Stimulated activated CD4-positive, alpha-beta T cell treated with anti-CD3 and anti-CD28 coated beads, Interleukin-2, amount 100 ng/mL, for 24 hours (primary cell): ENCODE results near the gene TTC31.

Experiments
- DNase-seq, 2 donors: peaks; one replicate each; pipeline ENCODE4 v3.0.0-alpha.2; 2020

The TTC31 gene

DNA sequence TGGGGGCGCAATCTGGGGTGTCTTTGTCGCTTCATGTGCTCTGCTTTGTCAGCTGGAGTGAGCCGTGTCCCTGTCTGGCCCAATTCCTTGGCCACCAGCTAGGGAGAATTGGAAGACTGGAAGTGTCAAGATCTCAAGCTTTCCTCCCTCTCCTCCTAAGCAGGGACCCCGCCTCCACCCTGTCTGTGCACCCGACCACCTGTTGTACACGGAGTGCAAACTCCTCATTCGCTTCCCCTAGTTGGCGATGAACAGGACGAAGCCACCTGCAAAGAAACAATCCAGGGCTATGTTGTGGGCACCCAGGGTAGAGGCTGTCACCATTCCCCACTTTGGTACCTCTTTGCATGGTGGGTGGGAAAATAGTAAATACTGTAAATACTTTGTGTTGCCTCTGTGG is 44.9 kb downstream of the TTC31 start:
- DNase-seq = no peak

DNA sequence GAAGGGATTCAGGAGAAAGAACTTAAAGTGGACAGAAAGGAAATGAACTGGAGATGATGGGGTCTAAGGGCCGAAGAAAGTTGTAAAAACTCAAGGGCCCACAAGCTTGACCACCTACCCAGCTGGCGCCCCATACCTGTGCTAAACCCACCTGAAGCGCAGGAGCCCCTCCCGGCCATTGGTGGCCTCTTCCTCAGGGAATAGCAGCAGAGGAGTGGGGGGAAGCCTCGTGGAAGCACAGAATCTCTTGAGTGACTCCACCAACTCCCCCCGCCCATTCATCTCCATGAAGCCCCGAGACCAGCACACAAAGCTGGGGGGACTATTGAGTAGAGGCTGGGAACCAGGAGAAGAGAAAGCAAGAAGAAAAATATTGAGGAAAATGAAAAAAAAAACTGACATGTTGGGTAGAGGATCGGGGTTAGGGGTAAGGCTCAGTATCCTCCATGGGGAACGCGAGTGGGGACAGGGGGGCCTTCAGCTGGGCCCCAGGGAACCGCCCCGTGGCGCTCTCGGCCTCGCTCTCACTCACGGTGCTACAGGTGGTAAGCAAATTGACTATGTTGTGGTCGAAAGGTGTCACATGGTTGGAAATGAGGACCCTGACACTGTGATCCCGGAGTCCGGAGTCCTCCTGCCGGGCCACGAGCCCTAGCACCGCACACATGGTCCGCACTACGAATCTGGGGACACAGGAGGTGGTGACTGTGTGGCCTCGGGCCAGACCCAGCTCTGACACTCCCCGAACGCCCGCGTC is 45.9 kb downstream of the TTC31 start:
- DNase-seq = no peak

DNA sequence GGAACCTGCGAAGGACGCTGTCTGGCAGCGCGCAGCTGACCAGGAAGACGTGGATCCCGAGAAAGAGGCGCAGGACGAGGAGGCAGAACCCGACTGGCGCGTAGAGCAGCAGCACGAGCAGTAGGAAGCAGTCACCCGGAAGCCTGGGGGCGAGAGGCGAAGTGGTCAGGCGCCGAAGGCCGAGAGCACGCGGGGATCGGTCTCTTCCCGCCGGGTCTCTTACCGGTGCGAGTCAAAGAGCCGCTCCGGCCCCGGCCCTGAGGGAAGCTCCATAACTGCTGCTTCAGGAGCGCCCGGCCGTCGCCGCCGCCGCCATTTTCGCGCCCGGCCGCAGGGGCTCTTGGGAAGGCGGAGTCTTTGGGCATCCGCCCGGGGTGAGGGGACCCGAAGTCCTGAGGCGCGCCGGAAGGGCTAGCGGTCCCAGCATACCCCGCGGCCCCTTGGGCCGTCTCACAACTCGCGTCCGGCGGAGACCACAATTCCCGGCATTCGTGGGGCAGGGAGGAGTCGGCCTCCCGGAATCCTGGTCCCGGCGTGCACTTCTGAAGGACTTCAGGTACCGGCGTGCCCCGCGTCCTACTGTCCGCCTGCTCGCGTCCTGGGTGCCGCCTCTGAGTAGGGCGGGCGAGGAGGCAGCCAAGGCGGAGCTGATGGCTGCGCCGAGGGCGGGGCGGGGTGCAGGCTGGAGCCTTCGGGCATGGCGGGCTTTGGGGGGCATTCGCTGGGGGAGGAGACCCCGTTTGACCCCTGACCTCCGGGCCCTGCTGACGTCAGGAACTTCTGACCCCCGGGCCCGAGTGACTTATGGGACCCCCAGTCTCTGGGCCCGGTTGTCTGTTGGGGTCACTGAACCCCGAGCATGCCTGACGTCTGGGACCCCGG is 46.7 kb downstream of the TTC31 start, which contains the start of the genes AUP1 and HTRA2:
AUP1 (minus strand) TSS at position 350 of the 882 bp plus-strand sequence; CDS start at position 273, 77 bp downstream.
HTRA2 (plus strand) TSS at position 577 of the 882 bp plus-strand sequence; CDS start at position 651, 74 bp downstream.
- peak; percentile 92 to 95 for DNase-seq

DNA sequence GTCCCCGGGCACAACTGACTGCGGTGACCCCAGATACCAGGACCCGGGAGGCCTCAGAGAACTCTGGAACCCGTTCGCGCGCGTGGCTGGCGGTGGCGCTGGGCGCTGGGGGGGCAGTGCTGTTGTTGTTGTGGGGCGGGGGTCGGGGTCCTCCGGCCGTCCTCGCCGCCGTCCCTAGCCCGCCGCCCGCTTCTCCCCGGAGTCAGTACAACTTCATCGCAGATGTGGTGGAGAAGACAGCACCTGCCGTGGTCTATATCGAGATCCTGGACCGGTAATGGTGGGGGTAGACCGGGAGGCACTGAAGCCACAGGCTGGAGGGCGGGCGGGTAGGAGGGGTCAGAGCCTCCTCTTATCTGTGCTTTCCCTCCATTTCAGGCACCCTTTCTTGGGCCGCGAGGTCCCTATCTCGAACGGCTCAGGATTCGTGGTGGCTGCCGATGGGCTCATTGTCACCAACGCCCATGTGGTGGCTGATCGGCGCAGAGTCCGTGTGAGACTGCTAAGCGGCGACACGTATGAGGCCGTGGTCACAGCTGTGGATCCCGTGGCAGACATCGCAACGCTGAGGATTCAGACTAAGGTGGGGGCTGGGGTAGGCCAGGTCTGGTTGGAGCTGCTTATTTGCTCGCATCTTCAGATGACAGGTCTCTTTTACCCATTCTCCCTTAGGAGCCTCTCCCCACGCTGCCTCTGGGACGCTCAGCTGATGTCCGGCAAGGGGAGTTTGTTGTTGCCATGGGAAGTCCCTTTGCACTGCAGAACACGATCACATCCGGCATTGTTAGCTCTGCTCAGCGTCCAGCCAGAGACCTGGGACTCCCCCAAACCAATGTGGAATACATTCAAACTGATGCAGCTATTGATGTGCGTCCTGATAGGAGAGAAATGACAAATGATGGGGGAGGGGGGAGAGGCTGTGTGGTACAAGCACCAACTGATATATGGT is 47.6 kb downstream of the TTC31 start:
- peak; percentile 49 to 53 for DNase-seq

DNA sequence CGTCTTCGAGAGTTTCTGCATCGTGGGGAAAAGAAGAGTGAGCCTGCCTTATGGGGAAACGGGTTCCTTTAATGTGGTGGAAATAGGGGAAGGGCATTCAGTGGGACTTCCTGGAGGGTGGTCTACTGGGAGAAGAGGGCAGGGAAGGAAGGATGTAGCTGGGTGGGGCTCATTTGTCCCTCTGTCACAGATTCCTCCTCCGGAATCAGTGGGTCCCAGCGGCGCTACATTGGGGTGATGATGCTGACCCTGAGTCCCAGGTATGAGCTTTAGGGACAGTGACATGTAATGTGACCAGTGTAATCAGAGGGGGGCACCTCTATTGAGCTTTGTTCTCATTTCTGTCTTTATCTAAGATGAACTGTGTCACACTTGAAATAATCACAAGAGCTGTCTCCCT is 48.8 kb downstream of the TTC31 start:
- no peak for DNase-seq

DNA sequence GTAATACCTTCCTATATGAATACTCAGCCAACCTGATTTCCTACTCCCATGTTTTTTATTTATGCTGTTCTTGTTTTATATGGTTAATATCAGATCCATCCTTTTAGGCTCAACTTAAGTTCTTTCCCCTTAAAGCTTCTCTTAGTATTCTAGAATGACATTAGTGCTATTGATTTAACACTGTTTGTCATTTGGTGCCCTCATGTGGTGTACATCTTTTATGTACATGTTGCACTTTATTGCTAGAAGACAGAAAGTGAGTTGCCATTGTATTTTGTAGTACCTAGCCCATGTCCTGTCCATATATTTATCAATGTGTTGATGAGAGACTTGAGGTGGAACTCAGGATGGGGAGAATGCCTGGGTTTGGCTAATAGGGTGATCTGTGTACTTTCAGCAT is 49.3 kb downstream of the TTC31 start:
- DNase-seq = no peak

DNA sequence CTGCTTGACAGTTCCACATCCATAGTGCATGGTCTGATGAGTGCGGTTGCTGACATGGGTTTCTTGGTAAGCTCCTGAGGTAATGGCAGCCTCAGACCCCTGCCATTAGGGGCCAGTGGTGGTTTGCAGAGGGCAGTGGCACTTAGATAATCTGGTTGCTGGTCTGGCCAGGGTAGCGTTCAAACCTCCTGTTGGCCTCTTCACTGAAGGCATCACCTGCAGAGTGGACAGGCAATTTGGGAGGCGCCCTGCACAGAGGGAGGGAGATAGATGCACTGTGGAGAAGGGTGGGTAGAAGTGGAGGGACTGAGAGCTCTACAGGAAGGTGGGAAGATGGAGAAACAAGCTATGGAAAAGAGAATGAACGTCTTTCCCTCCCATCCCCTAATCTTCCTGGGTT is 50.6 kb downstream of the TTC31 start:
- DNase-seq = no peak

DNA sequence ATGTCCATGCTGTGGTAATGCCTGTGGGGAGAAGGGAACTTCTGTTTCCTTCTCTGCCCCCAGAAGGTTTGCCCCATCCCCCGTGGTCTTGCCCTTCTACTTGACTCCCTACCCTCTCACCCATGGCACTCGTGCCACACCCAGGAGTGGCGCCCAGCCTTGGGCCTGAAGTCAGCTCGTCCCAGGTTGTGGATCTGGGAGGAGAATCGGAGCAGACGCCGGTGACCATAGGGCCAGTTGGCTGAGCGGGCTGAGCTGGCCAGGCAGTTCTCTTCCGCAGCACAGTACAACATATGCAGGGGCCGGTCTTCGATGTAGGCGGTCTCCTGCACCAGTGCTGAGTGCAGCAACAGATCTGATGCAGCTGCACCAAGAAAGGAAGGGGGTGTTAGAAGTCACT is 51.5 kb downstream of the TTC31 start:
- no peak for DNase-seq

DNA sequence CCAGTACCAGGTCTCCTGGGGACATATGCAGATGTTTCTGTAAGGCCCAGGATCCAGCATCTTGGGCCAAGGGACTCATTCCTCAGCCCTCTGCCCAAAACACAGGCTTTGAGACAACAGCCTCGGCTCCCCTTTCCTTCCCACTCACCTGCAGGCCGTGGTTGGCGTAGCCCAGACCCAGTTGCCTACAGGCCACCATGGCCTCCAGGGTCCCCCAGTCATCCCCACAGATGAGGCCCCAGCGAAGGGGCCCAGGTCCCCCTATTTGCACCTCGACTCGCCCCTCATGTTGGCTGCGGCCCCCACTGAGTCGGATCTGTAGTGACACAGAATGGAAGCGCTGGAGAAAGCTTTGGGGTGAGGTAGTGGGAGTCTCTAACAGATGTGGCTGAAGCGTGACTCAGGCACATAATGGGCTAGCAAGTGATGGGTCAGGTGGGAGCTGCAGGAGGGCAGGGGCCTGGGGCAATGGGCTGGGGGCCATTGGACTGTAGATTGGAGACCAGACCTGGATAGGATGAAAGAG is 52.6 kb downstream of the TTC31 start:
- DNase-seq = no peak

DNA sequence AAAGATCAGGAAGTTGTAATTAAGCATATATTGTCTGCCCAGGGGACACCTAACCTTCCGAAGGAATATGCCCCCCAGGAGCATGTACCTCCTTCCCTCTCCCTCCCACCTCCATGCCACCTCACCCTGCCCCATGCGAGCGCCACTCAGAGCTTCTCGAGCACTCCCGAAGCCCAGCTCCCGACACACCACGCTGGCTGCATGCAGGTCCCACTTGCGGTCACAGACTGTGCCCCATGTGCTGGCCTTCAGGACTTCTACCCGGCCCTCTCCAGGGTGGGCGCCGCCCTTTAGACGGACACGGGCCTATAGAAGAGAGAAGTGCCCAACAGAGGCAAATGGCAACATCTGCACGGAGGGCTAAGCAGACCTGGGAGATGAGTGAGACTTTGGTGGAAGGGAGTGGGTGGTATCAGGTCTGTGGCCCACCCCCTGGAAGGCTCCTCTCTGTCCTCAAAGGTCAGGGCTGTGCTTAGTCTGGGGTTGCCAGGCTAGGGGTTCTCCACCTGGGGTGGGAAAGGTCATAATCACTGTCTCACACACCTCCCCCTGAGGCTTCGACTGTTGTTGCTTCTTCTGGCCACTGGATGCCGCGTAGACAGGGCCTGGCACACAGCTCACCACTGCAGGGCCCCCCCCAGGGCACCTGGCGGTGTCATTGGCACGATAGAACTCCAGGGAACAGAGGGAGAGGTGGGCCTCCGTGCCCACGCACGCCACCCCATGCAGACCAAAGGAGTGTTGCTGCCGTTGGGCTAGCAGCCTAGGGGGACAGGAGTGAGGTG is 53.5 kb downstream of the TTC31 start:
- DNase-seq = no peak

DNA sequence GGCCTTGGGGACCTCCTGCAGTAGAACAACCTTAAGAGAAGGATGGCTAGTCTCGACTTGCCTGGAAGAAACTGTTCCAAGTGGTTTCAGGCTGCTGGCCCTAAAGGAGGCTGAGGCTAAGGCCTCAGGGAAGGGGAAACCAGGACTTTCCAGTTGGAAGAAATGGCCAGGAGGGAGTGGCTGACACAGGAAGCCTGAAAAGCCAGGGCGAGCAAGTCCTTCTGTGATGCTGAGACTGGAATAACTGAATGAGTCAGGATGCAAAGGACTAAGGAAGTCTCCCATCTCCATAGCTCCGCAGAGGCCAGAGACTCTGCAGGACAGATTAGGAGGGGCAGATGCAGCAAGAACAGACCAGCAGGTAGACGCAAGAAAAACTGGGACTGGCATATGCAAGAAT is 54.3 kb downstream of the TTC31 start:
- no peak for DNase-seq

DNA sequence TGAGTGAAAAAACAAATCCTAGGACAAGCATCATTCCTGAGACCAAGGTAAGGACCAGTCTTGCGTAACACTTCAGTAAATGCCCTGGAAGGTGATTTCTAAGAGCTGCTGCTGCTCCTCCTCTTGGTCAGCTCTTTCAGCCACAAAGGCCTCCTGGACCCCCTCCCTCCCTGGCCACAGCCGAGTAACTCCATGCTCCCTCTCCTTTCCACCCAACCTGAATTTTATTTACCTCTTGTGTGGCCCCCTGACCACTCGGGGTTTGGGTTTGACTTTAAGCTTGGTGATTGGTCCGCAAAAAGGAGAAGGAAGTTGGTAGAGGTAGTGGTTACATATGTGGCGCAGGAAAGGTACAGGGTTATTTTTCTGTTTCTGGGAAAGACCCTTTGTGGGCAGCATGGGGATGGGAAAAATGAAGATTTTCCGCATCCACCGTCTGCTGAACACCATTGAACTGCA is 56.0 kb downstream of the TTC31 start:
- DNase-seq = no peak

DNA sequence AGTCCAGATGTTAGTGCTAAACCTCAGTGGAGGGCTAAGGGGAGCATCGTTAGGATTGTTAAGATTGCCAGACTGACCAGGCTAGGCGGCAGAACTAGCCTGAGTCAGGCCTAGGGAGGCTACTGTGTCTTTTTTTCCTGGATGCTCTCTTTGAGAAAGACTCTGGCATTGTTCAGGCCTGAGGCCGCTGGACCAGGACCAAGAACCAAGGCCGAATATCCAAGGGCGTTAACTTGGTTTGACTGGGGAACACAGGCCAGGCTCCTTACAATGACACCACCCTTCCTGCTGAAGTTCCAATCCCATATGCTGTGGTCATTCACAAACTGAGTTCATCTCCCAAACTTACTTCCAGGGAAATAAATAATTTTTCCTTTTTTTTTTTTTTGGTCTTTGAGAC is 57.4 kb downstream of the TTC31 start:
- no peak for DNase-seq

DNA sequence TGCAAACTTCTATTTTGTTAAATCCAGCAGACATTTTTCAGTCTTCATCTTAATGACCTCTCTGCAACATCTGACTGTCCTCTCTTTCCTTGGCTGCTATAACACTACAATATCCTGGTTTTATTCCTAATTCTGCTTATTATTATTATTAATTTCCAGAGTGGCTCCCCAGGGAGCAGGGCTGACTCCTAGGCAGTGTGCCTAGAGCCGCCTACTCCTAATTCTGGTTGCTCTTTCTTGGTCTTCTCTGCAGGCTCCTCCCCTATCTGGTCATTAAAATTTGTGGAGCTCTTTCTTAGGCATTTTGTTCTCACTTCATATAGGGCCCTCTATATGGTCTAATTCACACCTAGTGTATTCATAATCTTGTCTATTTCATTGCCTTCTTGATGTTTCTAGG is 60.1 kb downstream of the TTC31 start:
- no peak for DNase-seq
